DOHH2 (cell line): Measurements from ENCODE around the gene CEP57.

ENCODE experiments used
- H3F3A ChIP-seq: fragments of 200-600 bp; sonication (generic), shearing (Covaris generic); 2 replicates; pipeline ENCODE4 v1.6.0; 2016; ENCODE audit warnings: antibody characterized with exemption, mild to moderate bottlenecking; ENCODE audit not compliant: control insufficient read depth, insufficient read depth
- H3K27ac ChIP-seq: fragments of 200-600 bp; sonication (generic); 2 replicates; pipeline ENCODE4 v1.5.1; 2014; ENCODE audit warnings: low read depth, mild to moderate bottlenecking, low read length, moderate library complexity
- H3K27me3 ChIP-seq: fragments of 200-600 bp; sonication (generic); 2 replicates; pipeline ENCODE4 v1.6.1; 2014; ENCODE audit warnings: mild to moderate bottlenecking, low read length, mixed read lengths; ENCODE audit not compliant: control insufficient read depth
- H3K36me3 ChIP-seq: fragments of 200-600 bp; sonication (generic); 2 replicates; pipeline ENCODE4 v1.6.1; 2014; ENCODE audit warnings: mild to moderate bottlenecking, low read length, moderate library complexity, mixed read lengths; ENCODE audit not compliant: control insufficient read depth
- H3K4me1 ChIP-seq: fragments of 200-600 bp; sonication (generic); 2 replicates; pipeline ENCODE4 v1.6.1; 2014; ENCODE audit warnings: mild to moderate bottlenecking, low read length, mixed read lengths; ENCODE audit not compliant: control insufficient read depth
- H3K4me2 ChIP-seq: fragments of 200-600 bp; sonication (generic); 2 replicates; pipeline ENCODE4 v1.6.0; 2014; ENCODE audit warnings: mild to moderate bottlenecking, low read length, moderate library complexity
- H3K4me3 ChIP-seq: fragments of 200-600 bp; sonication (generic); 2 replicates; pipeline ENCODE4 v1.5.1; 2014; ENCODE audit warnings: mild to moderate bottlenecking, low read length, mixed read lengths
- H3K79me2 ChIP-seq: fragments of 200-600 bp; sonication (generic); 2 replicates; pipeline ENCODE4 v1.6.1; 2014; ENCODE audit warnings: mild to moderate bottlenecking, low read length, mixed read lengths; ENCODE audit not compliant: control insufficient read depth
- H3K9me2 ChIP-seq: fragments of 200-600 bp; sonication (generic); replicated peaks from 2 replicates; pipeline ENCODE4 v1.6.1; 2014; ENCODE audit warnings: mild to moderate bottlenecking, low read length, mixed read lengths; ENCODE audit not compliant: control insufficient read depth
- H3K9me3 ChIP-seq: fragments of 200-600 bp; sonication (generic); 2 replicates; pipeline ENCODE4 v1.6.1; 2014; ENCODE audit warnings: antibody characterized with exemption, low read length, mixed read lengths; ENCODE audit not compliant: control insufficient read depth, insufficient read depth
- H4K20me1 ChIP-seq: fragments of 200-600 bp; sonication (generic); 2 replicates; pipeline ENCODE4 v1.6.0; 2014; ENCODE audit warnings: low read depth, mild to moderate bottlenecking, antibody characterized with exemption, low read length, moderate library complexity; ENCODE audit not compliant: control insufficient read depth, insufficient read depth
- CTCF ChIP-seq: fragments of 200-600 bp; sonication (generic); IDR thresholded peaks from one replicate; pipeline ENCODE4 v1.5.1; 2014; ENCODE audit warnings: antibody characterized with exemption, mild to moderate bottlenecking, low read depth, low read length; ENCODE audit not compliant: poor library complexity, severe bottlenecking
- EZH2phosphoT487 ChIP-seq: fragments of 200-600 bp; sonication (generic); IDR thresholded peaks from 2 replicates; pipeline ENCODE4 v1.6.1; 2017; ENCODE audit warnings: borderline replicate concordance, mild to moderate bottlenecking, antibody characterized with exemption, low read length, moderate library complexity, mixed read lengths

CEP57 gene

GRCh38 chr11:95816037-95816436 lies 25.7 kb downstream of the CEP57 start:
- no peak overlapping the region for H3K4me2 ChIP-seq
- H3K4me3 ChIP-seq = no peak overlapping the region
- peaks cover 67% of the 10 kb centered on the region for H3K36me3 ChIP-seq
- no peaks in the 10 kb centered on the region for H3K9me3 ChIP-seq
- H3K27me3 ChIP-seq = no peaks in the 10 kb centered on the region
- no peak overlapping the region for H3K27ac ChIP-seq
- H3K4me1 ChIP-seq = no peaks in the 10 kb centered on the region
- H3K79me2 ChIP-seq = no peaks in the 10 kb centered on the region; the same call in 1 of the 2 replicates
- H3K9me2 ChIP-seq = no peaks in the 10 kb centered on the region
- no peaks in the 10 kb centered on the region for H4K20me1 ChIP-seq
- TF ChIP-seq CTCF (no peak), EZH2phosphoT487 (no peak)
- no peaks in the 10 kb centered on the region; the same call in 1 of the 2 replicates for H3F3A ChIP-seq

GRCh38 chr11:95821640-95822039 lies 31.3 kb downstream of the CEP57 start:
- Histone ChIP-seq H3K4me2 (no peak overlapping the region), H3K4me3 (no peak overlapping the region), H3K27me3 (no peaks in the 10 kb centered on the region), H3K79me2 (no peaks in the 10 kb centered on the region), H3F3A (no peaks in the 10 kb centered on the region; the same call in 1 of the 2 replicates), H4K20me1 (no peaks in the 10 kb centered on the region), H3K4me1 (no peaks in the 10 kb centered on the region), H3K27ac (no peak overlapping the region), H3K36me3 (peaks cover 73% of the 10 kb centered on the region), H3K9me3 (no peaks in the 10 kb centered on the region), H3K9me2 (no peaks in the 10 kb centered on the region)
- TF ChIP-seq EZH2phosphoT487 (no peak), CTCF (no peak)

GRCh38 chr11:95827696-95828095 lies 37.4 kb downstream of the CEP57 start:
- no peak overlapping the region for H3K27ac ChIP-seq
- no peak overlapping the region for H3K4me3 ChIP-seq
- peaks cover 78% of the 10 kb centered on the region for H3K36me3 ChIP-seq
- H3K4me2 ChIP-seq = no peak overlapping the region
- H3K9me3 ChIP-seq = no peaks in the 10 kb centered on the region
- no peaks in the 10 kb centered on the region for H3K79me2 ChIP-seq
- H4K20me1 ChIP-seq = no peaks in the 10 kb centered on the region
- peaks cover 3% of the 10 kb centered on the region; the same call in 1 of the 2 replicates for H3F3A ChIP-seq
- no peaks in the 10 kb centered on the region for H3K9me2 ChIP-seq
- no peaks in the 10 kb centered on the region for H3K4me1 ChIP-seq
- H3K27me3 ChIP-seq = no peaks in the 10 kb centered on the region
- TF ChIP-seq EZH2phosphoT487 (no peak), CTCF (no peak)
